HepG2 (cell line): ENCODE results near the gene TNIP1.

Experiments used
- ATM ChIP-seq: fragments of 450-650 bp; IDR thresholded peaks from 2 replicates; pipeline ENCODE4 v1.7.1; 2017; ENCODE audit warnings: mild to moderate bottlenecking, borderline replicate concordance
- CEBPG ChIP-seq: IDR thresholded peaks from 2 replicates; pipeline ENCODE4 v1.6.1; 2016
- ETV6 ChIP-seq: sonication (generic); formaldehyde crosslinking; conservative IDR thresholded peaks from 2 replicates; pipeline ENCODE4 v1.4.0; 2020; ENCODE audit warnings: missing genetic modification reagents
- NFE2L1 ChIP-seq: sonication (generic); formaldehyde crosslinking; IDR thresholded peaks from 2 replicates; pipeline ENCODE4 v1.4.0; 2020; ENCODE audit warnings: missing genetic modification reagents, mild to moderate bottlenecking, borderline replicate concordance
- POLR2AphosphoS5 ChIP-seq: IDR thresholded peaks from 2 replicates; pipeline ENCODE4 v1.6.1; 2012; ENCODE audit warnings: low read depth, low read length
- SMAD3 ChIP-seq: sonication (generic); formaldehyde crosslinking; IDR thresholded peaks from 2 replicates; pipeline ENCODE4 v1.4.0; 2020; ENCODE audit warnings: missing genetic modification reagents
- ZFP90 ChIP-seq: sonication (generic); formaldehyde crosslinking; IDR thresholded peaks from 2 replicates; pipeline ENCODE4 v1.8.0; 2022; ENCODE audit warnings: missing genetic modification reagents, mild to moderate bottlenecking, inconsistent platforms, borderline replicate concordance
- ZNF24 ChIP-seq: fragments of 450-650 bp; IDR thresholded peaks from 2 replicates; pipeline ENCODE4 v1.6.1; 2017; ENCODE audit warnings: antibody characterized with exemption, mild to moderate bottlenecking
- ZNF589 ChIP-seq: sonication (generic); formaldehyde crosslinking; conservative IDR thresholded peaks from 2 replicates; pipeline ENCODE4 v1.8.0; 2022; ENCODE audit warnings: mild to moderate bottlenecking, moderate library complexity, missing genetic modification reagents
- ZNF674 ChIP-seq: sonication (generic); formaldehyde crosslinking; IDR thresholded peaks from 2 replicates; pipeline ENCODE4 v1.5.0; 2020; ENCODE audit warnings: low read depth, mild to moderate bottlenecking, missing genetic modification reagents

GRCh38 chr5:151128817-151129216, 48.0 kb upstream of the TNIP1 start:
- TF ChIP-seq ZNF589 (CRISPR knock-in tag): no peak
- no peak for TF ChIP-seq SMAD3 (CRISPR knock-in tag)
- no peak for TF ChIP-seq CEBPG (CRISPR knock-in tag)
- no peak for TF ChIP-seq POLR2AphosphoS5
- TF ChIP-seq ZNF24: no peak
- no peak for TF ChIP-seq NFE2L1 (CRISPR knock-in tag)
- TF ChIP-seq ATM: no peak
- no peak for TF ChIP-seq ETV6 (CRISPR knock-in tag)
- TF ChIP-seq ZFP90 (CRISPR knock-in tag): no peak
- TF ChIP-seq ZNF674 (CRISPR knock-in tag): no peak
